ENCODE data around the gene PRKD2.
A peak's percentile ranks its signal among the peaks of the same experiment; 100 is the strongest.

The PRKD2 gene

GRCh38 chr19:46742926-46743480, 26.1 kb upstream of the PRKD2 start:
- FAIRE-seq (peak; percentile 21), DNase-seq (ENCODE audit: insufficient read length, low spot score) (no peak)

GRCh38 chr19:46741447-46741846, 24.5 kb upstream of the PRKD2 start:
- FAIRE-seq (no peak), DNase-seq (ENCODE audit: insufficient read length, low spot score) (no peak)

- no peak for FAIRE-seq
- DNase-seq (ENCODE audit: insufficient read length, low spot score), result no peak
Measured at GRCh38 chr19:46739290-46739771, 22.4 kb upstream of the PRKD2 start.

- FAIRE-seq (no peak), DNase-seq (ENCODE audit: insufficient read length, low spot score) (no peak)
Measured at GRCh38 chr19:46737761-46738171, 20.9 kb upstream of the PRKD2 start.

GRCh38 chr19:46737298-46737654, 20.4 kb upstream of the PRKD2 start:
- DNase-seq (ENCODE audit: insufficient read length, low spot score) (no peak), FAIRE-seq (no peak)

- FAIRE-seq, result no peak
- DNase-seq (ENCODE audit: insufficient read length, low spot score), result no peak
Measured at GRCh38 chr19:46736531-46737297, 19.8 kb upstream of the PRKD2 start.

- FAIRE-seq (no peak), DNase-seq (ENCODE audit: insufficient read length, low spot score) (no peak)
Measured at GRCh38 chr19:46733690-46734292, 16.9 kb upstream of the PRKD2 start.

- FAIRE-seq, result no peak
- DNase-seq (ENCODE audit: insufficient read length, low spot score), result no peak
Measured at GRCh38 chr19:46732966-46733689, 16.2 kb upstream of the PRKD2 start.

GRCh38 chr19:46732172-46732938, 15.4 kb upstream of the PRKD2 start:
- FAIRE-seq (no peak), DNase-seq (ENCODE audit: insufficient read length, low spot score) (no peak)

GRCh38 chr19:46731584-46731983, 14.7 kb upstream of the PRKD2 start:
- FAIRE-seq (no peak), DNase-seq (ENCODE audit: insufficient read length, low spot score) (no peak)

- DNase-seq (ENCODE audit: insufficient read length, low spot score) (no peak), FAIRE-seq (no peak)
Measured at GRCh38 chr19:46731007-46731501, 14.1 kb upstream of the PRKD2 start.

GRCh38 chr19:46730595-46730994, 13.7 kb upstream of the PRKD2 start:
- DNase-seq (ENCODE audit: insufficient read length, low spot score), result no peak
- FAIRE-seq, result no peak

GRCh38 chr19:46730187-46730586, 13.3 kb upstream of the PRKD2 start:
- no peak for DNase-seq (ENCODE audit: insufficient read length, low spot score)
- FAIRE-seq, result no peak

GRCh38 chr19:46729696-46730095, 12.8 kb upstream of the PRKD2 start:
- no peak for FAIRE-seq
- DNase-seq (ENCODE audit: insufficient read length, low spot score), result no peak

- FAIRE-seq (peak; percentile 94), DNase-seq (ENCODE audit: insufficient read length, low spot score) (peak; percentile 95)
Measured at GRCh38 chr19:46728693-46729339, 11.9 kb upstream of the PRKD2 start.

- FAIRE-seq, result no peak
- no peak for DNase-seq (ENCODE audit: insufficient read length, low spot score)
Measured at GRCh38 chr19:46728208-46728607, 11.3 kb upstream of the PRKD2 start.

- no peak for DNase-seq (ENCODE audit: insufficient read length, low spot score)
- no peak for FAIRE-seq
Measured at GRCh38 chr19:46727757-46728156, 10.8 kb upstream of the PRKD2 start.

GRCh38 chr19:46726971-46727501, 10.1 kb upstream of the PRKD2 start:
- no peak for FAIRE-seq

GRCh38 chr19:46726551-46726950, 9.6 kb upstream of the PRKD2 start:
- DNase-seq (ENCODE audit: insufficient read length, low spot score), result no peak
- no peak for FAIRE-seq

More at GRCh38 chr19:46726971-46727501, 10.1 kb upstream of the PRKD2 start:
- no peak for DNase-seq (ENCODE audit: insufficient read length, low spot score)
